Measurements from ENCODE around the gene METTL3. TPM values are rescaled to one million over a fixed set of nuclear protein-coding genes. Genes with fewer than 3 reads are reported as not detected.

METTL3 gene
- total and polyA plus RNA-seq, 2 of the 13 experiments (the other 11 are each of a cell fraction or from before 2014, with no cell fraction given): 123 to 130 TPM

DNA sequence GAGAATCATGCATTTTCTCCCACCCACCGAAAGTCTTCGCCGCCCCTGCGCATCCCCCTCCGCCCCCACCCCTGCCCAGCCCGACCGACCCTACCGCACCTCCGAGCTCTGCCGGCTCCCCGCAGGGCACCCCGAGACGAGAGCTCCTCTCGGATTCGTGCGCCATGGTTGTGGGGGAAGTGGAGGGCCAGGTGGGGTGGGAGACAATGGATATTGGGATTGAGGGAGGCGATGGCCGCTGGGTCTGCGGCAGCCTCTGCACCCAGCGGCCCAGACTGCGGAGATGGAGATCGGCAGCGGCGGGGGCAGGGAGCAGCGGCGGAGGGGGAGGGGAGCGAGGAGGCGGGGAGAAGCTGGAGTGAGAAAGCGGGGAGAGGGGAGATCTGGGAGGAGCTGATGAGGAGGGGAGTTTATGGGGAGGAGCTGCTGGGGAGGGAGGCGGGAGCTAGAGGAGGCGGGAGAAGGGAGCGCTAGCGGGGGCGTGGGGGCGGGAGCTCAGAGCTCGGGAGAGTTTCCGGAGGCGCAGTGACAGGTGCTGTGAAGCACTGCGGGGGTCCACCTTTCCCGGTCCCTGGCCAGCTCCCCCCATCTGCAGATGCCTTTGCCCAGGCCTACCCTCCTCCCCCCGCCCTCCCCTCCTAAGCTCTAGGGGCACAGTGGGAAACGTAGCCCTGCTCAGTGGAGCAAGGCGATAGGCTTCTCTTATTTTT, 15.0 kb upstream of the METTL3 start, which contains the start of gene SALL2 (continued):
- TF ChIP-seq, protein P1, sequence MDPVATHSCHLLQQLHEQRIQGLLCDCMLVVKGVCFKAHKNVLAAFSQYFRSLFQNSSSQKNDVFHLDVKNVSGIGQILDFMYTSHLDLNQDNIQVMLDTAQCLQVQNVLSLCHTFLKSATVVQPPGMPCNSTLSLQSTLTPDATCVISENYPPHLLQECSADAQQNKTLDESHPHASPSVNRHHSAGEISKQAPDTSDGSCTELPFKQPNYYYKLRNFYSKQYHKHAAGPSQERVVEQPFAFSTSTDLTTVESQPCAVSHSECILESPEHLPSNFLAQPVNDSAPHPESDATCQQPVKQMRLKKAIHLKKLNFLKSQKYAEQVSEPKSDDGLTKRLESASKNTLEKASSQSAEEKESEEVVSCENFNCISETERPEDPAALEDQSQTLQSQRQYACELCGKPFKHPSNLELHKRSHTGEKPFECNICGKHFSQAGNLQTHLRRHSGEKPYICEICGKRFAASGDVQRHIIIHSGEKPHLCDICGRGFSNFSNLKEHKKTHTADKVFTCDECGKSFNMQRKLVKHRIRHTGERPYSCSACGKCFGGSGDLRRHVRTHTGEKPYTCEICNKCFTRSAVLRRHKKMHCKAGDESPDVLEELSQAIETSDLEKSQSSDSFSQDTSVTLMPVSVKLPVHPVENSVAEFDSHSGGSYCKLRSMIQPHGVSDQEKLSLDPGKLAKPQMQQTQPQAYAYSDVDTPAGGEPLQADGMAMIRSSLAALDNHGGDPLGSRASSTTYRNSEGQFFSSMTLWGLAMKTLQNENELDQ (CRISPR knock-in tag; IDR thresholded peaks at IDR 0.05; ENCODE audit: borderline replicate concordance): 0 out of 2 replicates have a peak, but pooled peaks have one; percentile 62
- TF ChIP-seq FLYWCH1 (CRISPR knock-in tag; IDR thresholded peaks at IDR 0.05) (no peak), MXI1 (IDR thresholded peaks at IDR 0.05; ENCODE audit: borderline replicate concordance, low read depth, low read length) (peak; percentile 33; the same call in 1 of the 3 replicates), REL (CRISPR knock-in tag; conservative IDR thresholded peaks at IDR 0.05) (peak; percentile 73; the same call in 1 of the 2 replicates), ZNF124 (CRISPR knock-in tag; IDR thresholded peaks at IDR 0.05) (peak; percentile 36; the same call in 1 of the 2 replicates), ZNF816 (CRISPR knock-in tag; IDR thresholded peaks at IDR 0.05; ENCODE audit: borderline replicate concordance) (no peak), MED1 (CRISPR knock-in tag; IDR thresholded peaks at IDR 0.05) (peak; percentile 50; the same call in 1 of the 2 replicates), ZNF605 (CRISPR knock-in tag; IDR thresholded peaks at IDR 0.05) (0 out of 2 replicates have a peak, but pooled peaks have one; percentile 51), RELA (CRISPR knock-in tag; IDR thresholded peaks at IDR 0.05) (no peak)
- TF ChIP-seq, protein P2, sequence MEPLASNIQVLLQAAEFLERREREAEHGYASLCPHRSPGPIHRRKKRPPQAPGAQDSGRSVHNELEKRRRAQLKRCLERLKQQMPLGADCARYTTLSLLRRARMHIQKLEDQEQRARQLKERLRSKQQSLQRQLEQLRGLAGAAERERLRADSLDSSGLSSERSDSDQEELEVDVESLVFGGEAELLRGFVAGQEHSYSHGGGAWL (CRISPR knock-in tag; IDR thresholded peaks at IDR 0.05): no peak
- TF ChIP-seq, protein P3, sequence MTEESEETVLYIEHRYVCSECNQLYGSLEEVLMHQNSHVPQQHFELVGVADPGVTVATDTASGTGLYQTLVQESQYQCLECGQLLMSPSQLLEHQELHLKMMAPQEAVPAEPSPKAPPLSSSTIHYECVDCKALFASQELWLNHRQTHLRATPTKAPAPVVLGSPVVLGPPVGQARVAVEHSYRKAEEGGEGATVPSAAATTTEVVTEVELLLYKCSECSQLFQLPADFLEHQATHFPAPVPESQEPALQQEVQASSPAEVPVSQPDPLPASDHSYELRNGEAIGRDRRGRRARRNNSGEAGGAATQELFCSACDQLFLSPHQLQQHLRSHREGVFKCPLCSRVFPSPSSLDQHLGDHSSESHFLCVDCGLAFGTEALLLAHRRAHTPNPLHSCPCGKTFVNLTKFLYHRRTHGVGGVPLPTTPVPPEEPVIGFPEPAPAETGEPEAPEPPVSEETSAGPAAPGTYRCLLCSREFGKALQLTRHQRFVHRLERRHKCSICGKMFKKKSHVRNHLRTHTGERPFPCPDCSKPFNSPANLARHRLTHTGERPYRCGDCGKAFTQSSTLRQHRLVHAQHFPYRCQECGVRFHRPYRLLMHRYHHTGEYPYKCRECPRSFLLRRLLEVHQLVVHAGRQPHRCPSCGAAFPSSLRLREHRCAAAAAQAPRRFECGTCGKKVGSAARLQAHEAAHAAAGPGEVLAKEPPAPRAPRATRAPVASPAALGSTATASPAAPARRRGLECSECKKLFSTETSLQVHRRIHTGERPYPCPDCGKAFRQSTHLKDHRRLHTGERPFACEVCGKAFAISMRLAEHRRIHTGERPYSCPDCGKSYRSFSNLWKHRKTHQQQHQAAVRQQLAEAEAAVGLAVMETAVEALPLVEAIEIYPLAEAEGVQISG (CRISPR knock-in tag; IDR thresholded peaks at IDR 0.05): peak; percentile 63
- TF ChIP-seq, protein P4, sequence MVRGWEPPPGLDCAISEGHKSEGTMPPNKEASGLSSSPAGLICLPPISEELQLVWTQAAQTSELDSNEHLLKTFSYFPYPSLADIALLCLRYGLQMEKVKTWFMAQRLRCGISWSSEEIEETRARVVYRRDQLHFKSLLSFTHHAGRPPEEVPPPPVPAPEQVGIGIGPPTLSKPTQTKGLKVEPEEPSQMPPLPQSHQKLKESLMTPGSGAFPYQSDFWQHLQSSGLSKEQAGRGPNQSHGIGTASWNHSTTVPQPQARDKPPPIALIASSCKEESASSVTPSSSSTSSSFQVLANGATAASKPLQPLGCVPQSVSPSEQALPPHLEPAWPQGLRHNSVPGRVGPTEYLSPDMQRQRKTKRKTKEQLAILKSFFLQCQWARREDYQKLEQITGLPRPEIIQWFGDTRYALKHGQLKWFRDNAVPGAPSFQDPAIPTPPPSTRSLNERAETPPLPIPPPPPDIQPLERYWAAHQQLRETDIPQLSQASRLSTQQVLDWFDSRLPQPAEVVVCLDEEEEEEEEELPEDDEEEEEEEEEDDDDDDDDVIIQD (CRISPR knock-in tag; IDR thresholded peaks at IDR 0.05; ENCODE audit: low read depth): no peak
- TF ChIP-seq, protein P5, sequence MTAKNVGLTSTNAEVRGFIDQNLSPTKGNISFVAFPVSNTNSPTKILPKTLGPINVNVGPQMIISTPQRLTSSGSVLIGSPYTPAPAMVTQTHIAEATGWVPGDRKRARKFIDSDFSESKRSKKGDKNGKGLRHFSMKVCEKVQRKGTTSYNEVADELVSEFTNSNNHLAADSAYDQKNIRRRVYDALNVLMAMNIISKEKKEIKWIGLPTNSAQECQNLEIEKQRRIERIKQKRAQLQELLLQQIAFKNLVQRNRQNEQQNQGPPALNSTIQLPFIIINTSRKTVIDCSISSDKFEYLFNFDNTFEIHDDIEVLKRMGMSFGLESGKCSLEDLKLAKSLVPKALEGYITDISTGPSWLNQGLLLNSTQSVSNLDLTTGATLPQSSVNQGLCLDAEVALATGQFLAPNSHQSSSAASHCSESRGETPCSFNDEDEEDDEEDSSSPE (CRISPR knock-in tag; IDR thresholded peaks at IDR 0.05): peak; percentile 60
- TF ChIP-seq, protein P6, sequence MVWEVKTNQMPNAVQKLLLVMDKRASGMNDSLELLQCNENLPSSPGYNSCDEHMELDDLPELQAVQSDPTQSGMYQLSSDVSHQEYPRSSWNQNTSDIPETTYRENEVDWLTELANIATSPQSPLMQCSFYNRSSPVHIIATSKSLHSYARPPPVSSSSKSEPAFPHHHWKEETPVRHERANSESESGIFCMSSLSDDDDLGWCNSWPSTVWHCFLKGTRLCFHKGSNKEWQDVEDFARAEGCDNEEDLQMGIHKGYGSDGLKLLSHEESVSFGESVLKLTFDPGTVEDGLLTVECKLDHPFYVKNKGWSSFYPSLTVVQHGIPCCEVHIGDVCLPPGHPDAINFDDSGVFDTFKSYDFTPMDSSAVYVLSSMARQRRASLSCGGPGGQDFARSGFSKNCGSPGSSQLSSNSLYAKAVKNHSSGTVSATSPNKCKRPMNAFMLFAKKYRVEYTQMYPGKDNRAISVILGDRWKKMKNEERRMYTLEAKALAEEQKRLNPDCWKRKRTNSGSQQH (CRISPR knock-in tag; IDR thresholded peaks at IDR 0.05; ENCODE audit: low read depth): no peak
